Activated T-cell treated with anti-CD3 and anti-CD28 coated beads, Interleukin-2, amount 50 U/mL, for 1 hour (primary cell): Measurements from ENCODE around the gene RASSF10.

Experiments
- DNase-seq: peaks from one replicate; pipeline ENCODE4 v3.0.0-alpha.2; 2020

Gene RASSF10

DNA sequence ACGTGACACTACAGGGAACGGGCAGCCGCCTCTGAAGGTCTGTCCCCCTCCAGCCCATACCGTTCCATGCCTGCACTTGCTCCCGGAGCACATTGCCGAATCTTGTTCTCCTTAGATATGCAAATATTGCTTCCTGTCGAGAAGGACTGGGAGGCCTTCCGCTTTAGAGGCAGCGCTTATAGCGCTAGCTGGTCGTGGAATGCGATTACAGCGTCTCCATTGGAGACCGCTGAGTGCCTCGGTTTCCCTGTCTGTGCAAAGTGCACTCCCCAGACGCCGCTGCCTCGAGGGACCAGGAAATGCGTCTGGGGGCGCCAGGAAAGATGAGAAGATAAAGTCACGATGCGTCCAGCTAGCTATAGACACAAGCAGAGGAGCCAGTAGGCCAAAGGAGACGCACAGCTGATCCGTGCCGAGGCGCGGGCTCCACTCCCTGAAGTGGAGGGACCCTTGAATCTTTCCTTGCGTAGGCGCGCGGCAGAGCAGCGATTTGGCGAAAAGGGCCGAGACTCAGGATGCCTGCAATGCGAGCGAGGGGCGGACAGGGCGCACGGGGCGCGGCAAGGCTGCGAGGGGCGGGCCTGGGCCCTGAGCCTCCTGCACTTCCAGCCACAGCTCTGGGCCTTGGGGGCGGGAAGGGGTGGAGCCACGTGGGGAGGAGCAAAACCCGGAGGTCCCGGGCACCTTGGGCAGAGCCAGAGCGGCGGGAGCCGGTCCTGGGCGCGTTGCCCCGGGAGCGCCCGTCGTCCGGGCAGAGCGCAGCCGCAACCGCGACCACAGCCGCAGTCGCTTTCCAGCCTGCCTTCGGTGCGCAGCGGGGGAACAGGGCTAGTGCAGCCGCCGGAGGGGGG is at the start of gene RASSF10:
TSS of gene RASSF10 (plus strand) at position 692 of the 851 bp plus-strand sequence. CDS start 261 bp downstream, outside the sequence.
- DNase-seq, result no peak

DNA sequence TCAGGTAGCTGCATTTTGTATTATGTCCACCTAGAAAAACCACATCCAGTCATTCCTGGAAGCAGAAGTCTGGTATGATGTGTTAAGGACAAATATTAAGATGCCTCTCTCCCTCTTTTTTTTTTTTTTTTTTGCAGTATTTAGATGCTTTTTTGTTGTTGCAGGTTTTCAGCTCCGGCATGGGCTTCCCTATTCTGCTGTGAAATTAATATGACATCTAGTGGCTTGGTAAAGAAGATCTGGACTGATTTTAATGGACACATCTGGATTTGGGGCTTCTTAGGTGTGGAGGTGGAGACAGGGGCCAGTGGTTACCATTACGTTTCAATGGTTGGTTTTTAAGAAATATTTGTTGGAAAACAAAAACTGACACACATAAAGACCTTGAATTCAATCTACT is 47.5 kb upstream of the RASSF10 start:
- no peak for DNase-seq

DNA sequence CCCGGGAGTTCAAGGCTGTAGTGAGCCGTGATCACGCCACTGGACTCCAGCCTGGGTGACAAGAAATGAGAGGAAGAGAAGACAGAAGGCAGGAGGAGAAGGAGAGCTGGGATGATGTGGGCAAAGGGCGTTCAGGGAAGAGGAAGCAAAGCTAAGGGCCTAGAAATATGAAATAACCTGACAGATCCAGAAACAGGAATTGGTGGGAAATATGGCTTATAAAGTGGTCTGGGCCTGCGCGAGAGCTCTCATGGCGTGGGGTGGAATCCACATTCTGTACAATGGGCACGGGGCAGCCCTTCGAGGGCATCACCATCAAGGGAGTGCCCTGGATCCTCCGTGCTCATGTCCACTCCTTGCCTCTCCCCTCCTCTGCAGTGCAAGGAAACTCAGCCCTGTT is 46.8 kb upstream of the RASSF10 start:
- DNase-seq, result no peak

DNA sequence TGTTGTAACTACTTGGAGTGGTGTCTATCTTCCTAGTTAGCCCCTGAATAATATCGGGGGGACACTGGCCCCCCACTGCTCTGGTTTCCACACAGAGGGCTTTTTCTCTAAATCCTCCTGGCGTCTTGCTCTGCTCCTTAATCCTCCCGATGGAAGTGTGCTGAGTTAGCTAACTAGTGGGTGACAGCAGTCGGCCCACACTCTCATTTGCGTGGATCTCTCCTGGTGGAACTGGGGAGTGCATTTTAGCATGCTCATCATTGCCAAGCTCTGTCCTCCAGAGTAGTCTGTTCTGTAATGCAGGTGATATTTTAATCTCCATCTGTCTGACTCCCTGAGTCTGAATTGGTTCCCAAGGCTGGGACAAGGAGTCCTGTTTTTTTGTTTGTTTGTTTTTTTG is 46.1 kb upstream of the RASSF10 start:
- no peak for DNase-seq

DNA sequence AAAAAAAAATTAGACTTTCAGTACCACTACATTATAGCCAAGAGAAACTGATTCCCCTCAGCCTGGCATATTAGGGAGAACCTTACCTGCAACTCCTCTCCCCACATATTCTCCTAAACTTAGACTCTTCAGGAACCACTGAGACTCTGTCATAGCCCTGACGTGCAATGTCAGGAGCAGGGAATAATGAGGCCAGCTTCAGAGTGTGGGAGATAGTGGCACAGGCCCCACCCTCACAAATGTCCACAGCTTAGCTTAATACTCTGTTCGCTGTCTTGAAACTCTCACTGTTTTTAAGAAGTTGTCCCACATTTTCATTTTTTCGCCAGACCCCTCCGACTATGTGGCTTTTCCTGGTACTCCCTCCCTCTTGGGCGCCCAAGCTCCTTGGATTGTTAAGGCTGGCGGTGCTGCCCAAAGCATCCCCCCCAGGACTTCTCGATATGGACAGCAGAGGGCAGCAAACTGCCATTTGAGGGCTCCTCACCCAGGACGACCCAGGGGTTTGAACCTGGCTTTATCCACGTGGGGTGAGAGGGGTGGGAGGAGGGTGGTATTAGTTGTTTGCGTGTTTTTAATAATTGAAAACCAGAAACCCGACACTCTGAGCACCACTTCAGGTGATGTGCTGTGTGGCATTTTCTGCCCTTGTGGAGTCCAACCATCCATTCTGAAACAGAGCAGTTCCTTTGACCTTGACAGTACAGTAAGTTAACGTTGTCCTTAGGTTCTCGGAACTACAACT is 45.2 kb upstream of the RASSF10 start:
- DNase-seq, result peak; percentile 58

DNA sequence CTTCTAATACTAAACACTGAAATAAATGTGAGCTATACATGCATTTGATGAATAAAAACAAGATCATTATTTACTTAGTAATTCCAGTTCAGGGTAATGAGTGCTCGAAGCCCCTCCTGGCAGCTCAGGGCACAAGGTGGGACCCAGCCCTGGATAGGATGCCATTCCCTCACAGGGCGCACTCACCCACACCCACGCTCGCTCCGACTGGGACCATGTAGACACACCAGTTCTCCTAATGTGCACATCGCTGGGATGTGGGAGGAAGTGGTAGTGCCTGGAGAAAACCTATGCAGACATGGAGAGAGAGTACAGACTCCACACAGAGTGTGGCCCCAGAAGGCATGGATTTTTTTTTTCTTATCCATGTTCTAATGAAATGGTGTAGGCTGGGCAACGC is 44.5 kb upstream of the RASSF10 start:
- no peak for DNase-seq

DNA sequence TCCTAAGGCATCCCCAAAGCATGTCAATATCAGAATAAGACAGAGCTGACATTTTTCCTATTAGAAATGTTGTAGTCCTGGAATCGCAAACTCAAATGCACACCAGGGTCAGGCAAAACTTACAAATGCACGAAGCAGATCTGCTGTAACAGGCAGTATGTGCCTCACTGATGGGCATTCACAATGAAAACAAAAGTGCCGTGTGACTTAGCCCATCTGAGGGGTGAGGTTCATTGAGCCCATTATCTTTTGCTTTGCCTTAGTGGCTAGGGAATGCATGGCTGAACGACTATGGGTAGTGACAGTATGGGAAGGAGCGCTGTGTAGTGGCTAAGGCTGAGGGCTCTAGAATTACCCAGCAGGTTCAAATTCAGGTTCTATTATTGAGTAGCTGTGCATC is 43.1 kb upstream of the RASSF10 start:
- DNase-seq, result no peak

DNA sequence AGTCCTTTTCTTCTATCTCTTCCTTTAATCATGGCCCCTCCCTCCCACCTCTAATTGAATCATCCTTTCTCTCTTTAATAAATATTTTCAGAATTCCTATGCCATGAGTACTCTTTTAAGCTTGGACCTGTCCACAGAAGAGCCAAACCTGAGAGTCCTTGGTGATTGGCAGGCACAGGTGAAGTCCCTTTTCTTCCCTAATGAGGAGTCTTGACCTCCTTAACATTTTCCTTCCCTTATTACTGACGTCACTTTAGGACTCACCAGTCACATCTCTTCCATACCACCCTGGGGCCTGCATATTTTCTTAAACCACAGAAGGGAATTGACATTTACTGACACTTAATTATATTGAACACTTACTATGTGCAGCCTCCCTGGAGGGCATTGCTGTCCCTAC is 41.0 kb upstream of the RASSF10 start:
- no peak for DNase-seq

DNA sequence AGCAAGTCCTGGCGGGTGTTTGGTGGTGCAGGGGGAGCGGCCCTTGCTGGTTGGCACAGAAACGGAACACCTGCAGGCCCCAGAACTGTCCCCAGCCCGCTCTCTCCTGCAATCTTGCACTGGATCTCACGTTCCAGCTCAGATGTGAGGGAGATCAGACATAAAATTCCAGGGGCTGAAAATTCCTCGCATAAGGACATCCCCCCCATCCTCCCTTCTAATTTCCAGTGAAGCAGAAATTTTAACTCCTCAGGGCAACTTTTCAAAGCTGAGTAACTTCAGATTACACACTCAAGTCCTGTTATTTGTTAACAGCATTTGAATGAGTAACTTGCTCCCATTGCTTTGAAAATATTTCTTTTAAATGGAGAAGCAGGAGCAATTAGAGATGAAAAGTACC is 40.3 kb upstream of the RASSF10 start:
- DNase-seq, result no peak

DNA sequence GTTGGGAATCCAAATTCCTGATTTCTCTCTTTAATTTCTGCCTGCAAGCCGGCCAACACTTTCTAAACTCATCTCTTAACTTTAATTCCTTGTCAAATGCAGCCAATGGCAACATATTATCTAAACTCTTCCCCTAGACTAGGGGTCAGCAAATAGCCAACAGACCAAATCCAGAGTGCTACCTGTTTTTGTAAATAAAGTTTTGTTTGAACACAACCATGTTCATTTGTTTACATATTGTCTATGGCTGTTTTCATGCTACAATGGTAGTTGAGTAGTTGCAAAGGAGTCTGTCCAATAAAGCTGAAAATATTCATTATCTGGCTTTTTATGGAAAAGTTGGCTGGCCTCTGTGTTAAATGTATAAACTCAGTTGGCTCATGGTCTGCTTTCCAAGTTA is 37.2 kb upstream of the RASSF10 start:
- no peak for DNase-seq

DNA sequence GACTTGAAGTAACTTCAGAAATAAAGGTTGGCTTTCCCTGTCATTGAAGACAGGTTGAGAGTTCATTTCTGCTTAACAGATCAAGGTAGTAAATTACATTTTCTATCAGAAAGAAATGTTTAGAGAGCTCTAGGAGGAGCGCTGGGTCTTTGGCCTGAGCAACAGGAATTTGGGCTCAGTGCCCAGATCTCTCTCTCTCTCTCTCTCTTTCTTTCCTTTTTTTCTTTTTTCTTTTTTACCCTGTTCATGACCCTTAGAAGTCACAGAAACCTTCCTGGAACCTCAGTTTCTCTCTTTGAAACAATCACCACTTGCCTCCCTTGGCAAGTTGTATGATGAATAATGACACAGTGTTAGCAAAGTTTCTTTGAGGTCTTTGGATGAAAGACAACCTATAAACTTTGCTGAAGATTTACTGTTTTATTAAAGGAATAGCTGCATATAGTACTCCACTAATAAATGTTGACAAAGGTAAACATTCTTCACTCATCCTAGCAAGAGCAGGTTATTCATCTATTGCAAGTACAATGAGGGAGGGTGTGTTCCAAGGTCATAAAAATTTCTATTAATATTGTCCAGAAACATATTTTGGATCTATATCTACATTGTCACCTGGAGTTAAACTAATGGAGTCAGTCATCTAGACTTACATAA is 35.5 kb upstream of the RASSF10 start:
- DNase-seq, result no peak

DNA sequence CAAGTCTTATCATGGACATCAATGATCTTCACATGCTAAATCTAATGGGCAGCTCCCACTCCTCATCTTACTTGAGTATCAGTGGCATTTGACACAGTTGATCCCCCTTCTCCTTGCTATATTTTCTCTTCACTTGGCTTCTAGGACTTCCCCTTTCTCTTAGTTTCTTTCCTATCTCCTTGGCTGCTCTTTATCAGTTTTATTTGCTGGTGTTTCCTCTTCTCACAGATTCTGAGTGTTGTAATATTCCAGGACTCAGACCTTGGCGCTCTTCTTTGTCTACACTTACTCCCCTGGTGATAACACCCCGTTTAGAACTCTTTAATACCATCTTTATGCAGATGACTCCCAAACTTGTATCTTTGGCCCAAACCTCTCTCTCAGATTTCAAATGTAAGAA is 33.9 kb upstream of the RASSF10 start:
- DNase-seq, result no peak

DNA sequence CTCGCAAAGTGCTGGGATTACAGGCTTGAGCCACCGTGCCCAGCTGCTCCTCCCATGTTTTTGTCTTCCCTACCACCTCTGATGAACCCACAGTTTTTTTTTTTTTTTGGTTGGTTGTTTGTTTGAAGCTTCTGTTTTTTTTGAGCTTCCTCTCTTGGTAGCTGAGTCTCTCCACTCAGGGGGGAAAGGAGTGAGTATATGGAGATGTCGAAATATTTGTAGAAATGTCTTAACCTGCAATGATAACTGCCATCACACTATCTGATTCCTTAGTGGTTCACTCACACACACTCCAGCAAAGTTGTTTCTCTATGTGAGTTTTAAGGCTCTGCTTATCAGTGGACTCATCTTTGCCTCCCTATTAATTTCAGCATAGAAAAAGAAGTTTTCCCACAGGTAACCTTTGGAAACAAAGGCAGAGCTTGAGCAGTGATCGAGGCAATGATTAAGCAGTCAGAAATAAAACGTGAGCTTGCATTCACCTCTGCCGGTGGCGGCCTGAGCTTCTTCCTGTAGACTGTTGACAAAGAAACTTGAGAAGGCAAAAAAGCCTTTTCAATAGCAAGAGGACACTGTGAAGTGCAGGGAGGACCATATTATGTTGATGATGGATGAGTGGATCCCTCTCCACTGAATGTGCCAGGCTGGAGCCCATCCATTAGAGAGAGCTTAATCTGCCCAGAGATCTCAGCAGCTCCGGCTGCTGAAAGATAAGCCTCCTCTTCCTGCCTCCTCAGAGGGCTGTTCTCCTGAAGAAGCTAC is 29.0 kb upstream of the RASSF10 start:
- no peak for DNase-seq

DNA sequence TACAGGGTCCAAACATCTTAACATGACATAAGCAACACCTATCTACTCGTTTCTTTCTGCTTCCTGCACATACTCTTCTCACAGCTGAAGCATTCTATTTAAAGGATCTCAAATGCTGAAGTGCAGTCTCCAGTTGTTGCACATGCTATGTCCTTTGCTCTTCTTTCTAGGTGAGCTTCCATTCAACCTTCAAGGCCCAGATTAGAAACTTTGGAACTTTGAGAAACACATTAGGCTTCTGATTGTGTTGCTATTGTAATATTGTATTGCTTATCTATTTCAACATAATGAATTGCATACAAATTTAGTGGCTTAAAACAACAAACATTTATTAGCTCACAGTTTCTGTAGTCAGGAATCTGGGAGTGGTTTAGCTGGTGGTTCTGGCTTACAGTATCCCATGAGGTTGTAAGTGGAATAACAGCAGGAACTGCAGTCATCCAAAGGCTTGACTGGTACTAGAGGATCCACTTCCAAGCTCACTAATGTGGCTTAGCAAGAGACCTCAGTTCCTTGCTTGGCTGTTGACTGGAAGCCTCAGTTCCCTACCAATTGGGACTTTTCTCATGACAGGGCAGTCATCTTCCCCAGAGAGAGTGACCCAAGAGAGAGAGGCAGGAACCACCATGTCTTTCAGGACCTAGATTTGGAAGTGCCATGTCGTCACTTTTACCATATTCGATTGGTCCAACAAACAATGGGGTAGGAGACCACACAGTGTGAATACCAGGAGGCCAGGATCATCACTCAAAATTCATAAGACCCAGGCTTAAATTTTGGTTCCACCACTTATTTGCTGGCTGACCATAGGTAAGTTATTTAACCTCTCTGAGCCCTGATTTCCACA is 27.2 kb upstream of the RASSF10 start:
- DNase-seq, result no peak

DNA sequence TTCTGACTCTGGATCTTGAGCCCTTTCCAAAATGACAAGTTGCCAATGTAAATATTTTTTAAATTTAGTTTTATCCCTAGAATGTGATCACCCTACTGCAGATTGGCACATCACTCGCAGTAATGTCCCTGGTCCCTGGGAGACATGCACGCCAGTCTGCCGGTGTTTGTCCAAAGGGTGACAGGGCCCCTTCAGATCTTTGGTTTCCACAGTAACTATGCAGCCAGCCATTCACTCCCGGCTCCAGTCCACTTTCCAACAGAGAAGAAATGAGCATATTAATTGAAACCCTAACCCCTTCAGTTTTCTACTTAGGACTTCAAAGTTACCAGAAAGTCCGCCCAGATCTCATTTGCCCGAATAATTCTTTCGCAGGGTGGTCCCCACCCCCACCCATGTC is 25.8 kb upstream of the RASSF10 start:
- DNase-seq, result no peak

DNA sequence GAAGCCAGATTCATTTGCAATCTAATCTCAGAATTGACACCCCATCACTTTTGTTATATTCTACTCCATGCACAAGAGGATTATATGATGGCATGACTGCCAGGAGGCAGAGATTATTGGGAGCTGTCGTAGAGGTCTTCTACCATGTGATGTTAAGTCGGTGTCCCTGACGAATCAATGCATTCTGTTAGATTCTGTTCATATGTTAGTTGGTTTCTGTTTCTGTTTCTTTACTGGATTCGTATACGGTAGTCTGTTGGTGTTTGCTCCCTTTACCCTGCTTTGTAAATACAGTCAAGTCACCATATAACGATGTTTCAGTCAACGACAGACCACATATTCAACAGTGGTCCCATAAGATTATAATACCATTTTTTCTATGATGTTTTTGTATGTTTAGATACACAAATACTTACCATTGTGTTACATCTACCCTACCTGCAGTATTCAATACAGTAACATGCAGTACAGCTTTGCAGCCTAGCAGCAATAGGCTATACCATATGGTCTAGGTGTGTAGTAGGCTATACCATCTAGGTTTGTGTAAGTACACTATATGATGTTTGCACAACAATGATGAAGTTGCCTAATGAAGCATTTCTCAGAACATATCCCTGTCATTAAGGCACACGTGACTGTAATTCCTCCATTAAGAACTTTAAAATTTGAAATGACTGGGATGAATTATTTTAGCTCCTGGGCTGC is 22.8 kb upstream of the RASSF10 start:
- DNase-seq, result no peak

DNA sequence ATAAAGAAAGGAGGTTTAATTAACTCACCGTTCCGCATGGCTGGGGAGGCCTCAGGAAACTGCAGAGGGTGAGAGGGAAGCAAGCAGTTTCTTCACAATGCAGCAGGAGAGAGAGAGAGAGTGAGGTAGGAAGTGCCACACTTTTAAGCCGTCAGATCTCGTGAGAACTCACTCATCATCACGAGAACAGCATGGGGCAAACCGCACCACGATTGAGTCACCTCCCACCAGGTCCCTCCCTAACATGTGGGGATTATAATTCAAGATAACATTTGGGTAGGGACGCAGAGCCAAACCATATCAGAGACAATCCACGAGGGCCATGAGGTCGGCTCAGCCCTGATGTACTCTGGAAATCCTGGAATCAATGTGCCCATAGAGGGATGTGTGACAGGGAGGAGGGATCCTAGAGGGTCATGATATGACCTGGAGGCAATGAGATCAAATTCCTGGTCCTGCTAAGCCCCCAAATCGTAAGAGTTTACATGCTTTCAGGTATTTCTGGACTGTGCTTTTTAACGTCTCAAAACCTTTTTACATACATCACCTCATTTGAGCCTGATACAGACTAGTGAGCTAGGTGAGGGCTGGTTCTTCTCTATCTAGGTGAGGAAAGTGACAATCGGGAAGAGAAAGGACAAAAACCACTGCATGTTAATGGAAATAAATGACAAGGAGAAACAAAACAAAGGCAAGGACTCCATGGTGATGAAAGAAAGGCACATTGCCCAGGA is 19.5 kb upstream of the RASSF10 start:
- DNase-seq, result no peak

DNA sequence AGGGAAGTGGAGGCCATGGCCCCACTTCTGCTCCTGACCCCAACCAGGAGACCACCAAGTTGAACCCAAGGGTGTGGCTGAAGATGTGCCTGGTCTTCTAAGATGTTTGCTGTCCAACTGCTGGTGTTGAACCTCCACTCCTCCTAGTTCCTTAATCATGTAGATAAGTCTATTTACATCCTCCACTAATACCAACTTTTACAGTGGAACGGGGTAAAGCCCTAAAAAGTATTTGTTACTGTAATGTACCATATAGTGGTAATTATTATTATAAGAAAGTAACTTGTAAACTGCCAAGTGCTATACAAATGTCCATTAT is 19.0 kb upstream of the RASSF10 start:
- DNase-seq, result no peak

DNA sequence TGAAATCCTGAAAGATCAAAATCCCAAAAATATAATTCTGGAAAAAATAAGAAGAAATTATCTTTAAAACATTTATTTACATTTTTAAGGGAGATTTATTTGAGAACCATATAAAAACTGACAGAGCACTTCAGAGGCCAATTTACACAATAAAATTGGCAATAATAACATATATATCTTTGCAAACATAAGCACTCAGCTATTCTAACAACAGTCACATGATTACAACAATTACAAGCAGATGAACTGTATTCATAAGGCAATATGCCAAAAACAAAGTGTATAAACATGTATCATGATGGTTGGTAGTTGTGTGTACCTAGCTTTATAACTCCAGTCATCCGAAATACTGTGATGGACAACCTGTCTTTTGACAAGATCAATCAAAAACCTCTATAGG is 17.7 kb upstream of the RASSF10 start:
- DNase-seq, result no peak

DNA sequence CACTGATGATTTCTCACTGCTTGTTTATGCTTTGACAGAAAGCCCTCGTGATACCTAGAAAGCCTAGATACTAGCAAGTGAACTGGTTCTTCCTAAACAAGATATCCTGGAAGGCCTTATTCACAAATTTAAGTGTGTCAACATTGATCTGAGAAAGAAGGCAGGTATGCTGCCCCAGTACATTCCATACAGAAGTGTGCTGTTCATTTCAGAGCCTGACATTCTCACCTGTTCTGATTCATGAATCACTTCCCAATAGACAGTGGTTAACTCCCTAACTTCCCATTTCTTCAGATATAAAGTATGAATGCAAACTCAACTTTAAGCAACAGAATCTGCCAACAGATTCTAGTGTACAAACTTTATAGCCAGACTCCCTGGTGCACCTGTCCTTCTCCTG is 15.5 kb upstream of the RASSF10 start:
- DNase-seq, result no peak

DNA sequence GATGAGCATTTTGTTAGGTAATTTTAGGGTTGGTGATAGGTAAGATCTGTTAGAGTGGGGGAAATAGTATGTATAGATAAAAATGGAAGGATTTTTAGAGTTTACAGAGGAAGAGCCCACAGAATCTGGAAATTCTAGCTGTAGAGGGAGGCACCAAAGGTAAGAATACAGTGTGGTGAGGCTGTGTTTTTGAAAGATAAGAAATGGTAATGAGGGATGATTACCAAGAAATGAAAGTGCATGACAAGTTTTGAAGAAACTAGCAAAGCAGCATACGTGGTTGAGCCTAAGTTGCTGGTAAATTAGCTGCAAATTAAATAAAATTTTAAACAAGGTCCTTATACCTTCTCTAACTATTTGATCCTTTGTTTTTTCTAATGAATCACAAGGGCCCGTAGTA is 14.6 kb upstream of the RASSF10 start:
- no peak for DNase-seq
